Measurements from ENCODE around the gene WFS1. TPM values are rescaled to one million over a fixed set of nuclear protein-coding genes. Genes with fewer than 3 reads are reported as not detected.

The WFS1 gene
- total RNA-seq, 1 donor: 17.0 TPM

- Histone ChIP-seq H3K4me2 (ENCODE audit: insufficient read depth, low read length) (no peak overlapping the region), H4K20me1 (ENCODE audit: insufficient read depth, low read length) (no peaks in the 10 kb centered on the region), H3K36me3 (ENCODE audit: insufficient read depth, low read length) (no peaks in the 10 kb centered on the region), H3K27me3 (ENCODE audit: insufficient read depth, low read length) (peaks cover 4% of the 10 kb centered on the region), H3K27ac (ENCODE audit: low read depth, low read length) (no peak overlapping the region), H3K4me3 (ENCODE audit: insufficient read depth, low read length) (no peak overlapping the region), H2AFZ (ENCODE audit: low read length) (no peak overlapping the region), H3K79me2 (ENCODE audit: insufficient read depth, low read length) (no peaks in the 10 kb centered on the region), H3K9me3 (ENCODE audit: low read depth, low read length) (no peaks in the 10 kb centered on the region), H3K4me1 (ENCODE audit: insufficient read depth, low read length) (no peaks in the 10 kb centered on the region)
- DNase-seq (ENCODE audit: insufficient read length, low spot score, missing footprints): no peak
- no peak for TF ChIP-seq CTCF (IDR thresholded peaks at IDR 0.05; ENCODE audit: extremely low read depth, low read depth, low read length)
Measured at GRCh38 chr4:6325788-6326290, 56.2 kb downstream of the WFS1 start.

- no peak overlapping the region for H3K4me3 ChIP-seq (ENCODE audit: insufficient read depth, low read length)
- no peak for DNase-seq (ENCODE audit: insufficient read length, low spot score, missing footprints)
Measured at GRCh38 chr4:6326312-6327060, 56.8 kb downstream of the WFS1 start.

GRCh38 chr4:6327220-6327917 lies 57.7 kb downstream of the WFS1 start:
- no peaks in the 10 kb centered on the region for H3K9me3 ChIP-seq (ENCODE audit: low read depth, low read length)
- H3K36me3 ChIP-seq (ENCODE audit: insufficient read depth, low read length): no peaks in the 10 kb centered on the region
- H3K27ac ChIP-seq (ENCODE audit: low read depth, low read length): no peak overlapping the region
- H3K27me3 ChIP-seq (ENCODE audit: insufficient read depth, low read length): peaks cover 2% of the 10 kb centered on the region
- peak; percentile 86 for TF ChIP-seq CTCF (IDR thresholded peaks at IDR 0.05; ENCODE audit: extremely low read depth, low read depth, low read length)
- H3K4me3 ChIP-seq (ENCODE audit: insufficient read depth, low read length): no peak overlapping the region
- DNase-seq (ENCODE audit: insufficient read length, low spot score, missing footprints): peak; percentile 99
- H3K79me2 ChIP-seq (ENCODE audit: insufficient read depth, low read length): no peaks in the 10 kb centered on the region
- H3K4me1 ChIP-seq (ENCODE audit: insufficient read depth, low read length): no peaks in the 10 kb centered on the region
- no peak overlapping the region for H2AFZ ChIP-seq (ENCODE audit: low read length)
- no peaks in the 10 kb centered on the region for H4K20me1 ChIP-seq (ENCODE audit: insufficient read depth, low read length)
- H3K4me2 ChIP-seq (ENCODE audit: insufficient read depth, low read length): no peak overlapping the region

More at GRCh38 chr4:6326312-6327060, 56.8 kb downstream of the WFS1 start:
- no peaks in the 10 kb centered on the region for H3K79me2 ChIP-seq (ENCODE audit: insufficient read depth, low read length)
- no peaks in the 10 kb centered on the region for H4K20me1 ChIP-seq (ENCODE audit: insufficient read depth, low read length)
- H3K4me2 ChIP-seq (ENCODE audit: insufficient read depth, low read length): no peak overlapping the region
- H3K36me3 ChIP-seq (ENCODE audit: insufficient read depth, low read length): no peaks in the 10 kb centered on the region
- H3K27me3 ChIP-seq (ENCODE audit: insufficient read depth, low read length): peaks cover 2% of the 10 kb centered on the region
- TF ChIP-seq CTCF (IDR thresholded peaks at IDR 0.05; ENCODE audit: extremely low read depth, low read depth, low read length): no peak
- no peaks in the 10 kb centered on the region for H3K4me1 ChIP-seq (ENCODE audit: insufficient read depth, low read length)
- H3K27ac ChIP-seq (ENCODE audit: low read depth, low read length): no peak overlapping the region
- H3K9me3 ChIP-seq (ENCODE audit: low read depth, low read length): no peaks in the 10 kb centered on the region
- no peak overlapping the region for H2AFZ ChIP-seq (ENCODE audit: low read length)

DNA sequence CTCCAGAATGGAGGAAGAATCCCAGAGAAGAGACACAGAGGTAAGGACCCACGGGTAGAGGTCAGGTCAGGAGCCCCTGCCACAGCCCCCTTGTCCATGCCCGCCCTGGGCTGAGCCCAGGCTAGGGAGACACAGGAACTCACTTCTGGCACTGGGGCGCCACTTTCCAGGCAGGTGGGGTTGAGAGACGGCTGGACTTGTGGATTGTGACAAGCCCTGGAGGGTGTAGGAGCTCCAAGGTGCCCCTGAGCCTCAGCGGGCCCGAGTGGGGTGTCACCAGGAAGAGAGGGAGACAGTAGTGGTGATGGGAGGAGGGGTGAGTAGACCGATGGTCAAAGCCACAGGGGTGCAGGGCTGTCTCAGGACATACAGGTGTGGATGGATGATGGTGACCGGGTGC lies 58.9 kb downstream of the WFS1 start:
- TF ChIP-seq CTCF (IDR thresholded peaks at IDR 0.05; ENCODE audit: extremely low read depth, low read depth, low read length): no peak
- Histone ChIP-seq H3K36me3 (ENCODE audit: insufficient read depth, low read length) (no peaks in the 10 kb centered on the region), H3K79me2 (ENCODE audit: insufficient read depth, low read length) (no peaks in the 10 kb centered on the region), H2AFZ (ENCODE audit: low read length) (no peak overlapping the region), H3K4me2 (ENCODE audit: insufficient read depth, low read length) (no peak overlapping the region), H3K4me1 (ENCODE audit: insufficient read depth, low read length) (no peaks in the 10 kb centered on the region), H4K20me1 (ENCODE audit: insufficient read depth, low read length) (no peaks in the 10 kb centered on the region), H3K9me3 (ENCODE audit: low read depth, low read length) (no peaks in the 10 kb centered on the region), H3K4me3 (ENCODE audit: insufficient read depth, low read length) (no peak overlapping the region), H3K27ac (ENCODE audit: low read depth, low read length) (no peak overlapping the region), H3K27me3 (ENCODE audit: insufficient read depth, low read length) (peaks cover 2% of the 10 kb centered on the region)
- DNase-seq (ENCODE audit: insufficient read length, low spot score, missing footprints): no peak

All from osteoblast (primary cell).